Measurements from ENCODE around the gene SPOUT1.
A peak's percentile ranks its signal among the peaks of the same experiment; 100 is the strongest.
"Not testable (repeated sequence)": the region's sequence is repeated elsewhere in the genome, so short reads cannot be mapped to it uniquely, and the experiment has no call there.

SPOUT1 gene

DNA sequence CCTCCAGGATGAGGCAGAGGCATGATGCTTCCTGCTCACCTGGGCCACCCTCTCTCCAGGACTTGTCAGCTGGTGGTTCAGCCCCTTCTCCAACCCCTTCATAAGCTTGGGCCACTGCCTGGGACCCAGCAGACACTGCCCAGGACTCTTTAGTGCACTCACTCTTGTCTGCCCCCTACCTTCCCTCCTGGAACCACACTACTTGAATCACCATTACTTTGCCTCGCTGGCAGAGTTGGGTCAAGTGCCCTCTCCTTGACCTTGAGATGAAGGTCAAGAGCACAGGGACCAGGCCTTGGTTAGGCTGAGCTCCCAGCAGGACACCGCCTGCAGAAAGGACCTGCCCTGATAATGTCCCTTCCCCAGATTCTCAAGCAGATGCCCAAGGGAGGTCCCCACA, 19.8 kb downstream of the SPOUT1 start:
- DNase-seq (ENCODE audit: low spot score) = no peak

DNA sequence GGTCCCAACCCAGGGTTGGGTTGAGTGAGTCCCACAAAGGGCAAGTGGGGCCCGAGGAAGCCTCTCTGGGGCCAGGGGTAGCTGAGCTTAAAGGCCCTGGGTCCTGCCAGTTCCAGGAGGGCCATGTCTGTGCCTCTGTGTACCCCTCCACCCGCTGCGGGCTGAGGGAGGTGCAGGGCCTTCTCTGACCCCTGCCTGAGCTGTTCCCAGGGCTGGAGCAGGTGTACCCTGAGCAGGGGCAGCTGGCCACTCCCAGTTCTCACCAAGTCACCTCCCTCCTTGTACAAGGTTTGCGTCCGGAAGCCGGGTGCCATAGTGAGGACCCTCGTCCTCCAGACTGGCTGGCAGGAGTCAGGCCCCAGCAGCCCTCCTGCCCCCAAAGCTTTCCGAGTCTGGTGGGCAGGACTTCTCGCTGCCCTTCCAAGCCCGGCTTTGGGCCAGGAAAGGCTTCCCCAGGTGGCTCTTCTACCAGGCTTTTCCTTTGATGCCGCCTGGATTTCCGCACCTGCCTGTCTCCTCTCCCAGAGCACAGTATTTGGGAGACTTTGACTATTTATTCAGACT, 20.5 kb downstream of the SPOUT1 start:
- DNase-seq (ENCODE audit: low spot score) = no peak

DNA sequence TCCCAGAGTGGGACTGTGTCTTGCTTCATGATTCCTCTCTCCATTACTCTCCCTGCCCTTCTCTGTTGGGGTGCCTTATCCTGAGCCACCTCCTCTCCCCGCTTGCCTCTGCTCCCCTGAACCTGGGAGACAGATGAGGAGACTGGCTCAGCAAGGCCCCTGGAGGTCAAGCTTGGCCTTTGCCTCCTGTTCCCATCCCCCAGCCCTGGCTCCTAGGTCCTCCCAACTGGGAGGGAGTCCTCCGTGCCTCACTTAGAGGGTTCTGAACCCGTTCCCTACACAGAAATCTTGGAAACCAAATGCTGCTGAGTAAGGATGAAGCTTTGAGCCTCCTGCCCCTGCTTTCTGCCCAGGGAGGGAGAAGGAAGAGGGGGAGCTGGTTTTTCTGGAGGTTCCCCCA, 21.1 kb downstream of the SPOUT1 start:
- no peak for DNase-seq (ENCODE audit: low spot score)

DNA sequence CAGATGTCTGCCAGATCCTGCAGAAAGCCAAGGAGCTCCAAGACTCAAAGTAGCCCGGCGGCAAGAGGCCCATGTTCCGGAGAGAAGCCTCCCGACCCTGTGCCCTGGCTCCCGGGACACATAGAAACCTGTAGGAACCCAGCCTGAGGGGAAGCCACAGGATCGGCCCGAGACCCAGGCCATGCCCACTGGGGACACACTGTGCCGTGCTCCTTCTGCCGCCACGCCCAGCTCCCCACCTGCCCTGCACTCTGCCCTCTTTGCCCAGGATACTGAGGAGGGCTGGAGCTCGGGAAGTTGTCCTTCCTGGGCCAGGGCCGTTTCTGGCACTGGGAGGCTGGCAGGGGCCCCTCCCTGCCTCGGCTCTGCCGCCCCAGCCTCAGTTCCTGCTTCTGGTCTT, 21.8 kb downstream of the SPOUT1 start:
- DNase-seq (ENCODE audit: low spot score) = no peak

DNA sequence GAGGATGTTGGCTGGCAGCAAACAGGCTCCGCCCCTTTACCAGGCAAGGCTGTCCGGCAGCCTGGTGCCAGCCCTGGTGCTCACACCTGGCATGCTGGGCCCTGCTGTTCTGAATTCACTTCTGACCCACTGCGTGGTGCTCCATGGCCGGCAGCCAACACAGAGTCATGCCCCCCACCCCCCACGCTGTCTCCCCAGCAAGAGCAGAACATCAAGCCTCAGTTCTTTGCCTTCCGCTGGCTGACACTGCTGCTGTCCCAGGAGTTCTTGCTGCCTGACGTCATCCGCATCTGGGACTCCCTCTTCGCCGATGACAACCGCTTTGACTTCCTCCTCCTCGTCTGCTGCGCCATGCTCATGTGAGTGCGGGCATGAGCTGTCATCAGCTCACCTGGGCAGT, 23.9 kb downstream of the SPOUT1 start:
- no peak for DNase-seq (ENCODE audit: low spot score)

DNA sequence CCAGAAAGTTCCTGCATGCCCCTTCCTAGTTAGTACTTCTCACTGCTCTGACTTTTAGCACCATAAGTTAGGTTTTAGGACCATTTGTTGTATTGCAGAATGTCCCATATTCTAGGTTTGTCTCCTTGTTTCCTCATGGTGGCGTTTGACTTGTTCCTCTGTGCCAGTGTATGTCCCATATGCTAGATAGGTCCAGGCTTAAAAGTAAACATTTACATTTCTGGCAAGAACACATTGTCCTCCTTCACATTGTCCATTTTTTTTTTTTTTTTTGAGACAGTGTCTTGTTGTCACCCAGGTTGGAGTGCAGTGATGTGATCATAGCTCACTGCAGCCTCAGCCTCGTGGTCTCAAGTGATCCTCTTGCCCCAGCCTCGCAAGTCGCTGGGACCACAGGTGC, 27.1 kb downstream of the SPOUT1 start:
- DNase-seq (ENCODE audit: low spot score) = no peak

DNA sequence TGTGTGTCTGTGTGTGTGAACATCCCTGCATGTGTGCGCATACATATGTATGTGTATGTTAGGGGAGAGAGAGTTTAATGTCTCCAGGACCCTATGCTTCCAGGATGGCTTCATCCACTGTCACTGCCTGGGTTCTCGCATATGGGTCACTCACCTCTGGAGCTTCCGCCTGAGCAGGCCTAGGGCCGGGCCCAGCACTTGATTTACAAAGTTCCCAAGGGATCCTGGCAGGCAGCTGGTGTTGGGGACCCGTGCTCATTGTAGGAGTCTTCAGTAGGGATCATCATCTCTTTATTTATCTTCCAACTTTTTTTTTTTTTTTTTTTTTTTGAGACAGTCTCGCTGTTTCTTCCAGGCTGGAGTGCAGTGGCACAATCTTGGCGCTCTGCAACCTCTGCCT, 29.5 kb downstream of the SPOUT1 start:
- DNase-seq (ENCODE audit: low spot score) = no peak

DNA sequence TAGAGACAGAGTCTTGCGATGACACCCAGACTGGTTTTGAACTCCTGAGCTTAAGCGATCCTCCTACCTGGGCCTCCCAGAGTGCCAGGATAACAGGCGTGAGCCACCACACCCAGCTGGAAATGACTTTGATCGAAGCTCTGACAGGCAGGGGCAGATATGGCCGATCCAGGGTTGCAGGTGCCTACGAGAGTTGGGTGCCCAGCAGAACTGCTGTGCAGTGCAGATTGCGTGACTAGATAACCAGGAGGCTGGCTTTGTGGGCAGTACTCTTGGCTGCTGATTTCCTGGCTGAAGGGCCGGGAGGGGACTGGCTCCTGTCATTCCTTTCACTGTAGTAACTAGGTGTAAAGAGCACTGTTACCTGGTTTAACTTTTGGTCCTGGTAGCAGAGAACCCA, 30.7 kb downstream of the SPOUT1 start:
- DNase-seq (ENCODE audit: low spot score) = no peak

DNA sequence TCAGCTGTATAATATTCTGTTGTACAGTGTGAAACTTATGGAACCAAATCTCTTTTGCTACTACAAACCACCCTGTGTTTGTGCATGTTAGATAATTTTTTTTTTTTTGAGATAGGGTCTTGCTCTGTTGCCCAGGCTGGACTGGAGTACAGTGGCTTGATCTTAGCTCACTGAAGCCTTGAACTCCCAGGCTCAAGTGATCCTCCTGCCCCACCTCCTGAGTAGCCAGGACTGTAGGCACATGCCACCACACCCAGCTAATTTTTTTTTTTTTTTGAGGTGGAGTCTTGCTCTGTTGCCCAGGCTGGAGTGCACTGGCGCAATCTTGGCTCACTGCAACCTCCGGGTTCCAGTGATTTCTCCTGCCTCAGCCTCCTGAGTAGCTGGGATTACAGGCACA, 34.6 kb downstream of the SPOUT1 start:
- DNase-seq (ENCODE audit: low spot score) = not testable (repeated sequence)

DNA sequence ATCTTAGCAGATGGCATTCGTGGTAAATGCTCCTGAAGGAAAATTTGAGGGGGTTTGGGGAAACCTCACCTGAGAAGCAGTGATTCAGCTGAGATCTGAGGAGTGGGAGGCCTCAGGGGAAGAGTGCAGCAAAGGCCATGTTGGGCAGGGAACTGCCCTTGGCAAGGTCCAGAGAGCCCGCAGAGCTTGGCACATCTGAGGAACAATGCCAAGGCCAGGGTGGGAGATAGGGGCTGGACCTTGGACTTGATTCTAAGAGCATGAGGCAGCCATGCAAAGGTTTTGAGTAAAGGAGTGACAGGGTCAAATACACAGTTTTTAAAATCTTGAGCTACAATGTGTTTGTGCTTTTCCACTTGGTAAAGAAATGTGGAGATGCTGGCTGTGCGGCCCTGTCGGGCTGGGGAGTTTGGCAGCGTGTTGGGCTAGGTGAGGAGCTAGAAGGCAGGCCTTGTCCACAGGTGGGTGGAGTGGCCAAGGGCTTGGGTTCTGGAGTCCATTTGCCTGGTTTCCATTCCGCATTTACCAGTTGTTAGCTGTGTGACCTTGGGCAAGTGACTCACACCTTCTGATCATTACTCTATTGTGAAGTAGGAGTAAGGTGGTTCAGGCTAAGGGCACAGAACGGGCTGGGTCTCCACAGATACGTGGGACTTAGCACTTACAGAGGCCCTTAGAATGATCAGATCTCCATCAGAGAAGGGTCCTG, 36.5 kb downstream of the SPOUT1 start:
- DNase-seq (ENCODE audit: low spot score) = no peak

DNA sequence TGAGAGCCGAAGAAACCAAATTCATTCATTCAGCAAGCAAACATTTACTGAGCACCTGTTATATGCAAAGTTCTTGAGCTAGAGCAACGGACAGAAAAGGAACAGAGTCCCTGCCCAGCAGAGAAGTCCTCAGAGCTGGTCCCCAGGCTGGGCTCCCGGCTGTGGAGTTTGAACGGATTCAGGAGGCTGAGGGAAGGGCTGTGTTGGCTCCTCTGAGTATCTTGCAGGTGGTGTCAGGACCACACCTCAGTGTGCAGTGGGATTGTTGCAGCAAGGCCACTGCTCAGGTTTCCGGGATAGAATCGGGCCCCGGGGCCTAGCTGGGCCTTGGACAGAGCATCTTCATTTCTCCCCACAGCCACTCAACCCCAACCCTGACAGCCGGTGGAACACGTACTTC, 37.5 kb downstream of the SPOUT1 start:
- DNase-seq (ENCODE audit: low spot score) = no peak

DNA sequence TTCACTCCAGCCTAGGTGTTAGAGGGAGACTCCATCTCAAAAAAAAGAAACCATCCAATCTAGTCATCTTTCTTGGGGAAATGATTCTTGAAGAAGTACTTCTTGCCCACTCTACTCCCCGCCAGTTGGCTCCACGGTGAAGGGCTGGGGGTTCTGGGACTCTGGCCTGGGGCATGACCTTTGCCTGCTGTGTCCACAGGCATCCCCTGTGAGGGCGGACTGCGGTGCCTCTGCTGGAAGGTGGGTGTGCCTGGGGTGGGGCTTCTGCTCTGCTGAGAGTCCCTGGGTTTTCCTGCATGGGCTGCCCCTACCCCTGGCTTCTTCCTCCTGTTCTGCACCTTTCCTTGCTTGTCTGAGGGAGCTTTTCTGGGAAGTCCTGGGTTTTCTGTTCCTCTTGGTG, 39.1 kb downstream of the SPOUT1 start:
- no peak for DNase-seq (ENCODE audit: low spot score)

DNA sequence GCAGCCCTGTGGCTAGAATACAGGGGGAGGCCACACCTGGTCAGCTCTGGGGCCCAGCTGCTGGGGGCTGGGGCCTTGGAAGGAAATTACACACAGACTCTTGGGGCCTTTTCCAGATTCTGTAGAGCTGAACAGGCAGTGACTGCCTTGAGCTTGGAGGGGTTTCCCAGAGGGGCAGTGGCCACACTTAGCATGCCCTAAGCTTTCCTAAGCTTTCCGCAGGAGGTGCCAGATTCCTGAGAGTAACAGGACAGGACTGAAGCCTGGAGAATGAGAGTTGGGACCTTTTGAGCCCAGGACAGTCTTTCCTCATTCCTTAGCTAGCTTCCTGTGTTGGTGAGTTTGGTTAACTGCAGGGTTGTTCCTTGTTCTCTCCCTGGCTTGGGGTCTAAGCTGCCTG, 41.1 kb downstream of the SPOUT1 start:
- DNase-seq (ENCODE audit: low spot score) = no peak

DNA sequence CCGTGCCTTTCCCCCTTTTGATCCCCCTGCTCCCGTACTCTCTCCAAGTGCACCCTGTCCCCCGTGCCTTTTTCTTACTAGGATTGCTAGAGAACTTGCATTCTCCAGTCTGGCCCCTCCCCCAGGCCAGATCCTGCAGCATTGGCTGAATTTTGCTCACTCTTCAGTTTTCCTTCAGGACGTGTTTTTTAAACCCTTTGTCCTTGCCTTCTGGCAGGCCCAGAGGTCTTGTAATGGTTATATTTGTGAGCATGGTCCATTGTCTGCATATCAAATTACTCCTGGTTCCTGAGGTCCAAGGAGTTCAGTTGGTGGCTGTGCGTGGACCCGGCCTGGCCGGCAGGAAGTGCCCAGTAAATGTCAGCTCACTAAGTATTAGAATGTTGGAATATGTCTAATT, 41.9 kb downstream of the SPOUT1 start:
- DNase-seq (ENCODE audit: low spot score) = no peak

DNA sequence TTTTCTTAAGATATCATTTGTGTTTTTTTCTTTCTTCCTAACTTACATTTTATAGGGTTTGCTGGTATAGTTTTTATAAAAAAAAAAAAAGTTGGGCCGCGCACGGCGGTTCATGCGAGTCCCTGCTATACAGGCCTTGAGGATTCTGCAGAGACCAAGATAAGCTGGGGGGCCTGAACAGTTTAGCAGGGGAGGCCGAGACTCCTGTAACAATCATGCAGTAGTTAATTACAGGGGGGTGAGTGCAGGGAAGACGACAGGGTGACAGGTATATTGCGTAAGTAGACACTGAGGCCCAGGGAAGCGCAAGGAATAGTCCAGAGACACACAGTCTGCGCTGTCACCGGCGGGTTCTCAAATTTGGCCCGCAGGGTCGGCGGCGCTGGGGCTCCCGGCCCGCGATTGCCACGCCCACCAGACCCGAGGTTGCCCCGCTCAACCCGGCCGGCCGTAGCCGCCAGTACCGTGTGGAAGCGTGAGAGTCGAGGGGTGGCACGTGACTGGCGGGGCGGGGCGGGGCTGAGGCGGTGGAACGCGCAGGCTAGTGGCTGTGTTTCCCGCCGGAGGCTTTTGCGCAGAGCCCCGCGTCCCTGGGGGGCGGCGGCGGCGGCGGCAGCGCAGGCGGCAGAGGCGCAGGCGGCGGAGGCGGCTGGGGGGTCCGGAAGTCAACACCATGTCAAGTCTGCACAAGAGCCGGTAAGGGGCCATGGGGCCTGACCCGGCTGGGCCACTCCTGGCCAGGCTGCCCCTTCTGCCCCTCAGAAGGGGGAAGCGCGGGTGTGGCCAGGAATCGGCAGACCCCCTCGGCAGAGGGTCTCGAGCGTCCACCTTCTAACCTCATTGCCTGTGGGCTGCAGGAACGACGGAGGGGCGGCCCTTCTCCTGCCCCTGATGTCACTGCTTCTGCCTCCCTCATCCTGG, 42.7 kb downstream of the SPOUT1 start, which contains the start of gene TBC1D13:
TBC1D13 (plus strand) TSS at position 573 of the 921 bp plus-strand sequence; CDS start at position 674, 101 bp downstream.
- DNase-seq (ENCODE audit: low spot score) = peak; percentile 97

DNA sequence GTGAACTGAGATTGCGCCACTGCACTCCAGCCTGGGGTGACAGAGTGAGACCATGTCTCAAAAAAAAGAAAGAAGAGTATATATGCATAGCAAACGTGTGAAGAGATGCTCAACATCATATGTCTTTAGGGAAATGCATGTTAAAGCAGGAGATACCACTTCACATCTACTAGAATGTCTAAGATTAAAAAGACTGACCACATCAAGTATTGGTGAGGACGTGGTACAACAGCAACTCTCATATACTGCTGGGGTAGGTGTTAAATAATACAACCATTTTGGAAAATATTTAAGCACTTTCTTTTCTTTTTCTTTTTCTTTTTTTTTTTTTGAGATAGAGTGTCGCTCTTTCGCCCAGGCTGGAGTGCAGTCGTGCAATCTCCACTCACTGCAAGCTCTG, 44.2 kb downstream of the SPOUT1 start:
- DNase-seq (ENCODE audit: low spot score) = no peak

DNA sequence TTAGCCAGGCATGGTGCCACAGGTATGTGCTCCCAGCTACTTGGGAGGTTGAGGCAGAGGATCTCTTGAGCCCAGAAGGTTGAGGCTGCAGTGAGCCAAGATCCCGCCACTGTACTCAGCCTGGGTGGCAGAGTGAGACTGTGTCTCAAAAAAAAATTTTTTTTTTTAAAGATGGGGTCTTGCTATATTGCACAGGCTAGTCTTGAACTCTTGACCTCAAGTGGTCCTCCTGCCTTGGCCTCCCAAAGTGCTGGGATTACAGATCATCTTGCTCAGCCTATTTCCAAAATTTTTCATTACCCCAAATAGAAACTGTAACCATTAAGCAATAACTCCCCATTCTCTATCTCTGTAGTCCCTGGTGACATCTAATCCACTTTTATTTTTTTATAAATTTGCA, 46.9 kb downstream of the SPOUT1 start:
- no peak for DNase-seq (ENCODE audit: low spot score)

DNA sequence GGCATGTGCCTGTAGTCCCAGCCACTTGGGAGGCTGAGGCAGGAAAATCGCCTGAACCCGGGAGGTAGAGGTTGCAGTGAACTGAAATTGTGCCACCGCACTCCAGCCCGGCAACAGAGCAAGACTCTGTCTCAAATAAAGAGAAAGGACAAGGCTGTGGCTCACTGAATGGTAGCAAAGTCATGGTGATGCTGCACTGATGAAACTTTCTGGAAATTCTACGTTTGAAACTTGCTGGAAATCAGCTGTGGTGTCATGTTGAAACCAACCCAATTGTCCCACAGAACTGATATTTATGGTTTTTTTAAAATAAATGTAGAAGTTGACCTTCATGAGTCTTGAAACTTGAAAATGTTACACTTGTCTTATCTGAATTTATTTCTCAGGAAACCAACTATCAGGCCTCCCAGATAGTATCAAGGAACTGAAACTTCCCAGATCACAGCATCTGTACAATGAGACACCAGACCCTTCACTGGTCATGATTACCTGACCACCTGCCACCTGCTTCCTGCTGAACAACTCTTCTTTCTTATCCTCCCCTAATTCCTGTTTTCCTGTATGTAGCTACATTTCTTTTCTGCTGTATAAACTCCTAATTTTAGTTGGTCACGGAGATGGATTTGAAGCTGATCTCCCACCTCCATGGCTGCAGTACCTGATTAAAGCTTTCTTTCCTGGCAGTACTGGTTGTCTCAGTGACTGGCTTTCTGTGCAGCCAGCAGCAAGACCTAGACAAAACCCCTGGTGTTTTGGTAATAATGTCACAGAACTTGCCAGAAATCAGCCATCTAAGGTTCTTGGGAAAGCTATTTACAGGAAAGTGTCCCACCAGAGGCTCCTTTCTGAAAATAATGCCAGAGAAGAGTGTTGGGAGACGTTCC, 48.2 kb downstream of the SPOUT1 start:
- DNase-seq (ENCODE audit: low spot score) = no peak

DNA sequence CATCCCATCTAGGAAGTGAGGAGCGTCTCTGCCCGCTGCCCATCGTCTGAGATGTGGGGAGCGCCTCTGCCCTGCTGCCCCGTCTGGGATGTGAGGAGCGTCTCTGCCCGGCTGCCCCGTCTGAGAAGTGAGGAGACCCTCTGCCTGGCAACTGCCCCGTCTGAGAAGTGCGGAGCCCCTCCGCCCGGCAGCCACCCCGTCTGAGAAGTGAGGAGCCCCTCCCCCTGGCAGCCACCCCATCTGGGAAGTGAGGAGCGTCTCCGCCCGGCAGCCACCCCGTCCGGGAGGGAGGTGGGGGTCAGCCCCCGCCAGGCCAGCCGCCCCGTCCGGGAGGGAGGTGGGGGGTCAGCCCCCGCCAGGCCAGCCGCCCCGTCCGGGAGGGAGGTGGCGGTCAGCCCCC, 49.5 kb downstream of the SPOUT1 start:
- DNase-seq (ENCODE audit: low spot score) = not testable (repeated sequence)

DNA sequence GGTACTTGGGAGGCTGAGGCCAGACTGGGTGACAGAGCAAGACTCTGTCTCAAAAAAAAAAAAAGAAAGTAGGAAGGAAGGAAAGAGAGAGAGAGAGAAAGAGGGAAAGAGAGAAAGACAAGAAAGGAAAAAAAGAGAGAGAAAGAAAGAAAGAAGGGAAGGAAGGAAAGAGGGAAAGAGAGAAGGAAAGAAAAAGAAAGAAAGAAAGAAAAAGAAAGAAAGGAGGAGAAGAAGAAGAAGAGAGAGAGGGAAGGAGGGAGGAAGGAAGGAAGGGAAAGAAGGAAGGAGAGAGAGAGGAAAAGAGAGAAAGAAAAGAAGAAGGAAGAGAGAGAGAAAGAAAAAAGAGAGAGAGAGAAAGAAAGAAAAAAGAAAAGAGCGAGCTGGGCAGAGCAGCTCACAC, 54.8 kb downstream of the SPOUT1 start:
- DNase-seq (ENCODE audit: low spot score) = no peak

DNA sequence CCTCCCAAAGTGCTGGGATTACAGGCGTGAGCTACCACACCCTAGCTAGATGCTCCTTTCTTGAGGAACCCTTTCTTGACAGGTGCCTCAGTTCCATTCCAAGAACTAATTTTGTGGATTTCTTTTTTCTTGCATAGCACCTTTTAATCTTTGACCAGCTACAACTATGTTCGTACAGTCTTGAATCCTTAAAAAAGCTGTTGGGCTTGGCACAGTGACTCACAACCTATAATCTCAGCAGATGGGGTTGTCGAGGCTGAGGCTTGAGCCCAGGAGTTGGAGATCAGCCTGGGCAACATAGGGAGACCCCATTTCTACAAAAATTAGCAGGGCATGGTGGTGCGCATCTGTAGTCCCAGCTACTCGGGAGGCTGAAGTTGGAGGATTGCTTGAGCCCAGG, 56.5 kb downstream of the SPOUT1 start:
- DNase-seq (ENCODE audit: low spot score) = no peak
